Rectal smooth muscle tissue (tissue), 1 donor: ENCODE results near the gene NGB.
A peak's percentile ranks its signal among the peaks of the same experiment; 100 is the strongest.

Experiments
- H3K27ac ChIP-seq: one replicate; pipeline ENCODE4 v1.7.0; 2013; ENCODE audit warnings: low read depth, low read length, inconsistent platforms
- H3K27me3 ChIP-seq: one replicate; pipeline ENCODE4 v1.7.0; 2013; ENCODE audit warnings: low read length; ENCODE audit not compliant: control insufficient read depth, insufficient read depth
- H3K36me3 ChIP-seq: one replicate; pipeline ENCODE4 v1.7.0; 2013; ENCODE audit warnings: low read length; ENCODE audit not compliant: control insufficient read depth, insufficient read depth
- H3K4me1 ChIP-seq: one replicate; pipeline ENCODE4 v1.7.0; 2013; ENCODE audit warnings: low read length; ENCODE audit not compliant: control insufficient read depth, insufficient read depth
- H3K4me3 ChIP-seq: one replicate; pipeline ENCODE4 v1.7.0; 2013; ENCODE audit warnings: low read length
- H3K9ac ChIP-seq: one replicate; pipeline ENCODE4 v1.7.0; 2013; ENCODE audit warnings: low read length

The NGB gene

GRCh38 chr14:77309131-77309530 is 38.1 kb upstream of the NGB start:
- H3K4me3 ChIP-seq = no peak overlapping the region
- no peaks in the 10 kb centered on the region for H3K27me3 ChIP-seq
- no peak overlapping the region for H3K27ac ChIP-seq
- peaks cover 12% of the 10 kb centered on the region for H3K4me1 ChIP-seq
- H3K36me3 ChIP-seq = no peaks in the 10 kb centered on the region
- no peak overlapping the region for H3K9ac ChIP-seq

GRCh38 chr14:77306851-77307496 is 36.0 kb upstream of the NGB start:
- H3K9ac ChIP-seq = no peak overlapping the region
- no peaks in the 10 kb centered on the region for H3K27me3 ChIP-seq
- peaks cover under 1% of the 10 kb centered on the region for H3K36me3 ChIP-seq
- peaks cover 10% of the 10 kb centered on the region for H3K4me1 ChIP-seq
- peak overlapping the region; percentile 33 for H3K27ac ChIP-seq
- H3K4me3 ChIP-seq = no peak overlapping the region

- Histone ChIP-seq H3K27ac (peak overlapping the region; percentile 33), H3K27me3 (no peaks in the 10 kb centered on the region), H3K4me3 (no peak overlapping the region), H3K9ac (no peak overlapping the region), H3K4me1 (peaks cover 10% of the 10 kb centered on the region), H3K36me3 (peaks cover 3% of the 10 kb centered on the region)
Observed at GRCh38 chr14:77306416-77306815, 35.4 kb upstream of the NGB start.

- no peak overlapping the region for H3K9ac ChIP-seq
- H3K36me3 ChIP-seq = peaks cover 3% of the 10 kb centered on the region
- H3K27ac ChIP-seq = peak overlapping the region; percentile 14
- H3K4me1 ChIP-seq = peaks cover 10% of the 10 kb centered on the region
- H3K27me3 ChIP-seq = no peaks in the 10 kb centered on the region
- no peak overlapping the region for H3K4me3 ChIP-seq
Observed at GRCh38 chr14:77305696-77306095, 34.7 kb upstream of the NGB start.

- H3K9ac ChIP-seq = no peak overlapping the region
- peaks cover 10% of the 10 kb centered on the region for H3K4me1 ChIP-seq
- peaks cover 4% of the 10 kb centered on the region for H3K36me3 ChIP-seq
Observed at GRCh38 chr14:77303417-77304156, 32.6 kb upstream of the NGB start.

GRCh38 chr14:77302926-77303325 is 31.9 kb upstream of the NGB start:
- H3K36me3 ChIP-seq = peaks cover 11% of the 10 kb centered on the region
- H3K4me1 ChIP-seq = peaks cover 10% of the 10 kb centered on the region
- H3K9ac ChIP-seq = no peak overlapping the region
- H3K27me3 ChIP-seq = no peaks in the 10 kb centered on the region
- no peak overlapping the region for H3K27ac ChIP-seq
- no peak overlapping the region for H3K4me3 ChIP-seq

More at GRCh38 chr14:77303417-77304156, 32.6 kb upstream of the NGB start:
- Histone ChIP-seq H3K27ac (no peak overlapping the region), H3K4me3 (no peak overlapping the region), H3K27me3 (no peaks in the 10 kb centered on the region)

- no peak overlapping the region for H3K27ac ChIP-seq
- no peak overlapping the region for H3K4me3 ChIP-seq
- no peaks in the 10 kb centered on the region for H3K27me3 ChIP-seq
Observed at GRCh38 chr14:77301103-77301502, 30.1 kb upstream of the NGB start.

GRCh38 chr14:77299771-77300170 is 28.8 kb upstream of the NGB start:
- Histone ChIP-seq H3K27ac (no peak overlapping the region), H3K4me1 (no peaks in the 10 kb centered on the region), H3K9ac (no peak overlapping the region), H3K27me3 (no peaks in the 10 kb centered on the region), H3K36me3 (peaks cover 11% of the 10 kb centered on the region), H3K4me3 (no peak overlapping the region)

More at GRCh38 chr14:77301103-77301502, 30.1 kb upstream of the NGB start:
- no peak overlapping the region for H3K9ac ChIP-seq
- H3K36me3 ChIP-seq = peaks cover 11% of the 10 kb centered on the region
- H3K4me1 ChIP-seq = no peaks in the 10 kb centered on the region

- H3K4me1 ChIP-seq = no peaks in the 10 kb centered on the region
- peaks cover 10% of the 10 kb centered on the region for H3K36me3 ChIP-seq
- no peaks in the 10 kb centered on the region for H3K27me3 ChIP-seq
- H3K9ac ChIP-seq = no peak overlapping the region
- H3K4me3 ChIP-seq = no peak overlapping the region
- H3K27ac ChIP-seq = no peak overlapping the region
Observed at GRCh38 chr14:77296906-77297305, 25.9 kb upstream of the NGB start.

- Histone ChIP-seq H3K27me3 (no peaks in the 10 kb centered on the region), H3K4me1 (no peaks in the 10 kb centered on the region), H3K4me3 (no peak overlapping the region), H3K9ac (no peak overlapping the region), H3K36me3 (peaks cover 8% of the 10 kb centered on the region), H3K27ac (no peak overlapping the region)
Observed at GRCh38 chr14:77296155-77296554, 25.1 kb upstream of the NGB start.

- H3K36me3 ChIP-seq = peaks cover 12% of the 10 kb centered on the region
- H3K4me1 ChIP-seq = no peaks in the 10 kb centered on the region
Observed at GRCh38 chr14:77290705-77291104, 19.7 kb upstream of the NGB start.

GRCh38 chr14:77286576-77286975 is 15.6 kb upstream of the NGB start:
- Histone ChIP-seq H3K4me1 (no peaks in the 10 kb centered on the region), H3K4me3 (no peak overlapping the region), H3K9ac (no peak overlapping the region), H3K27ac (no peak overlapping the region), H3K27me3 (no peaks in the 10 kb centered on the region), H3K36me3 (peaks cover 29% of the 10 kb centered on the region)

More at GRCh38 chr14:77290705-77291104, 19.7 kb upstream of the NGB start:
- H3K4me3 ChIP-seq = no peak overlapping the region
- H3K9ac ChIP-seq = no peak overlapping the region
- no peak overlapping the region for H3K27ac ChIP-seq
- H3K27me3 ChIP-seq = no peaks in the 10 kb centered on the region

GRCh38 chr14:77284466-77284865 is 13.5 kb upstream of the NGB start:
- no peaks in the 10 kb centered on the region for H3K27me3 ChIP-seq
- H3K9ac ChIP-seq = no peak overlapping the region
- no peak overlapping the region for H3K27ac ChIP-seq
- H3K4me1 ChIP-seq = no peaks in the 10 kb centered on the region
- H3K36me3 ChIP-seq = peaks cover 35% of the 10 kb centered on the region
- no peak overlapping the region for H3K4me3 ChIP-seq
